ENCODE data around the gene FNIP2.
"Not testable (repeated sequence)": the region's sequence is repeated elsewhere in the genome, so short reads cannot be mapped to it uniquely, and the experiment has no call there.

Gene FNIP2

DNA sequence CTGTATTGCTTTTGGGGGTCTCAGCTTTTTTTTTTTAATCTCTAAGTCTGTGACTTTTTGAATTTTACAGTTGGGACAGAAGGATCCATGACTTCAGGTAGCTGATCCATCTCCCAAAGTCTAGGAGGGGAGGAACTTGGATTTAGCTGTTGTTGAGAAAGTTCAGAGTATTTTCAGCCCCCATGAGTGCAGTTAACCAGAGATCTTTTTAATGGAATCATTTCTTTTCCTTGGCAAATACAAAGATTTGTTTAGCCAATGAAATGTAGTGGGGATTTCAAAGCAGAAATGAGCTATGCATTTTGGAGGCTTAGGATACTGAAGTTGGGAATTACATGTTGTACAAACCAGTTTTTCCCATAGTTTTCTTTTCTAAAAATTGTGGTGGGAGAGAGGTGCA is 18.1 kb downstream of the FNIP2 start:
- Histone ChIP-seq H3K4me3 (ENCODE audit: low read depth in 1 of 2, low read length in 1 of 2) (no peak overlapping the region), H3K4me1 (ENCODE audit: control insufficient read depth in 1 of 2, insufficient read depth in 1 of 2, low read depth in 1 of 2, low read length in 1 of 2) (peaks cover 9 to 18% of the 10 kb centered on the region in 2 experiments), H3K36me3 (no peaks in the 10 kb centered on the region), H3K9me3 (no peaks in the 10 kb centered on the region), H3K27ac (no peak overlapping the region), H3K27me3 (no peaks in the 10 kb centered on the region)
- TF ChIP-seq, protein P1, sequence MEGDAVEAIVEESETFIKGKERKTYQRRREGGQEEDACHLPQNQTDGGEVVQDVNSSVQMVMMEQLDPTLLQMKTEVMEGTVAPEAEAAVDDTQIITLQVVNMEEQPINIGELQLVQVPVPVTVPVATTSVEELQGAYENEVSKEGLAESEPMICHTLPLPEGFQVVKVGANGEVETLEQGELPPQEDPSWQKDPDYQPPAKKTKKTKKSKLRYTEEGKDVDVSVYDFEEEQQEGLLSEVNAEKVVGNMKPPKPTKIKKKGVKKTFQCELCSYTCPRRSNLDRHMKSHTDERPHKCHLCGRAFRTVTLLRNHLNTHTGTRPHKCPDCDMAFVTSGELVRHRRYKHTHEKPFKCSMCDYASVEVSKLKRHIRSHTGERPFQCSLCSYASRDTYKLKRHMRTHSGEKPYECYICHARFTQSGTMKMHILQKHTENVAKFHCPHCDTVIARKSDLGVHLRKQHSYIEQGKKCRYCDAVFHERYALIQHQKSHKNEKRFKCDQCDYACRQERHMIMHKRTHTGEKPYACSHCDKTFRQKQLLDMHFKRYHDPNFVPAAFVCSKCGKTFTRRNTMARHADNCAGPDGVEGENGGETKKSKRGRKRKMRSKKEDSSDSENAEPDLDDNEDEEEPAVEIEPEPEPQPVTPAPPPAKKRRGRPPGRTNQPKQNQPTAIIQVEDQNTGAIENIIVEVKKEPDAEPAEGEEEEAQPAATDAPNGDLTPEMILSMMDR (IDR thresholded peaks at IDR 0.05) = no peak

GRCh38 chr4:158787709-158788475 is 19.1 kb downstream of the FNIP2 start:
- Histone ChIP-seq H3K4me1 (ENCODE audit: control insufficient read depth in 1 of 2, insufficient read depth in 1 of 2, low read depth in 1 of 2, low read length in 1 of 2) (peaks cover 9 to 18% of the 10 kb centered on the region in 2 experiments), H3K9me3 (no peaks in the 10 kb centered on the region), H3K27me3 (no peaks in the 10 kb centered on the region), H3K27ac (no peak overlapping the region), H3K4me3 (ENCODE audit: low read depth in 1 of 2, low read length in 1 of 2) (no peak overlapping the region), H3K36me3 (no peaks in the 10 kb centered on the region)
- TF ChIP-seq, protein P1 (IDR thresholded peaks at IDR 0.05) = no peak

DNA sequence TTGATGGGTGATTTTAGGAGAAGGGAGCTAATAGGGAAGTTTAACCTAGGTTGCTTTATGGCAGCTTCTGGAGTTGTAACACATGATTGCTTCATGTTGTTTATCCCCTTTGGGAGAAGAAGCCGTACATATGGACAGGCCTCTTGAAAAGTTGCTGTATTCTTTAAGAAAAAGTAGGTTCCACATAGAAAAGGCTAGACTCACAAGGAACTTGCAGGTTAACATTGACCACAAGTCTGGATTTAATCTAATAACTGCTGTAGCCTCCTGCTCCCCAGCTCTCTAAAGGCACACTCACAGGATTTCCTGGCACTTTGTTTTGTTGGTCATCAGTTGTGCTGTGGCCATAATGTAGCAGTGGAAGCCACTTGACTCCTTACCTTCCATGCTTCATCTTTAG is 19.7 kb downstream of the FNIP2 start:
- no peak overlapping the region for H3K27ac ChIP-seq
- peaks cover 9 to 18% of the 10 kb centered on the region in 2 experiments for H3K4me1 ChIP-seq (ENCODE audit: control insufficient read depth in 1 of 2, insufficient read depth in 1 of 2, low read depth in 1 of 2, low read length in 1 of 2)
- no peaks in the 10 kb centered on the region for H3K36me3 ChIP-seq
- no peaks in the 10 kb centered on the region for H3K27me3 ChIP-seq
- no peak overlapping the region for H3K4me3 ChIP-seq (ENCODE audit: low read depth in 1 of 2, low read length in 1 of 2)
- no peaks in the 10 kb centered on the region for H3K9me3 ChIP-seq
- TF ChIP-seq, protein P1 (IDR thresholded peaks at IDR 0.05) = no peak

DNA sequence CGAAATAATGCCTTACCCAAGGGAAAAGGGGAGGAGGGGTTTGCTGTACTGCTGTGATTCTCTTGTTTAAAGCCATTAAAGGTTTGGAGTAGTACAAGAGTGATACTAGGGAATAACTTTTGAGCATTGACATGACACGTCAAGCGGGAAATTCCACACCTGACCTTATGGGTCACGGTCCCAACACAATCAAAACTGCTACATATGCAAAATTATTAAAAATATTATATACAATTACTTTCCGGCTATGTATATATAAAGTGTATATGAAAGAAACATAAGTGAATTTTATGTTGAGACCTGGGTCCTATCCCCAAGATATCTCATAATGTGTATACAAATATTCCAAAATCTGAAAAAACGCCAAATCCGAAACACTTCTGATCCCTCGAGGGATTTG is 21.0 kb downstream of the FNIP2 start:
- H3K27me3 ChIP-seq = no peaks in the 10 kb centered on the region
- TF ChIP-seq, protein P1 (IDR thresholded peaks at IDR 0.05) = no peak
- no peaks in the 10 kb centered on the region for H3K9me3 ChIP-seq
- H3K27ac ChIP-seq = no peak overlapping the region
- H3K4me1 ChIP-seq (ENCODE audit: control insufficient read depth in 1 of 2, insufficient read depth in 1 of 2, low read depth in 1 of 2, low read length in 1 of 2) = peaks cover 9 to 11% of the 10 kb centered on the region in 2 experiments
- no peaks in the 10 kb centered on the region for H3K36me3 ChIP-seq
- no peak overlapping the region for H3K4me3 ChIP-seq (ENCODE audit: low read depth in 1 of 2, low read length in 1 of 2)

DNA sequence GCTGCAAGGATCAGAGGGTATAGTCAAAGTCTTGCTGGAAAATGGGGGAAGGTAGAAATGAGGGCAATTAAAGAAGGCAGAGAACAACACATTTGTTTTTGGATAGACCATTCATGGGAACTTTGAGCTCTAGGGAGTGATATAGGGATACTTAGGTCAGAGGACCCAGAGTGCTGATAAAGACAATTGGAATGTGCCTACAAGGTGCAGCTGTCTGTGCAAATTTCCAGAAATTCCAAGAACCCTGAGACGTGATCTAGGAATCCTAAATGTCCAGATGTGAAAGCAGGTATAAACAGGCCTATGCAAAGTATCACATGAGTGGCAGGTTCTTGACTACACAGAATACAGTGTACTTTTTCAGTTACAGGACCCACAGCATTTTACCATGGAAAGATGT is 24.2 kb downstream of the FNIP2 start:
- TF ChIP-seq, protein P1 (IDR thresholded peaks at IDR 0.05) = no peak
- no peaks in the 10 kb centered on the region for H3K9me3 ChIP-seq
- no peaks in the 10 kb centered on the region for H3K36me3 ChIP-seq
- no peaks in the 10 kb centered on the region for H3K27me3 ChIP-seq
- no peak overlapping the region for H3K27ac ChIP-seq
- peaks cover 9% of the 10 kb centered on the region in 2 experiments for H3K4me1 ChIP-seq (ENCODE audit: control insufficient read depth in 1 of 2, insufficient read depth in 1 of 2, low read depth in 1 of 2, low read length in 1 of 2)
- no peak overlapping the region for H3K4me3 ChIP-seq (ENCODE audit: low read depth in 1 of 2, low read length in 1 of 2)

DNA sequence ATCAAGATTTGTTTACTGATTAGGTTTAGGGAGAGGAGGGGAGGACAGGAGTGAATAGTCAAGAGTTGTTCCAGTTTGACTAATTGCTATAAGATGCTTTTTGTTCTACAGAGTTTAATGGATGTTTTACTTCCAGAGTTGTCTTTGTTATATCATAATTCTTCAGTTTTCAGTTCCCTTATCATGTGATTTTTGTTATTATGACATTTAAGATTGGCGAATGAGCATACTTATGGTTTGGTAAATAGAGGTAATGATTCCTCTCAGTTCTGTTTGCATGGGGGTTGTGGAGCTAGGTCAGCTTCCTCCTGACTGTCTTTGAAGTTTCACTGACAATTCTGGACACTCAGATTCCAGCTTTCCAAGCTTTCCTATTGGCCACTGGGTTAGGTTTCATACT is 24.6 kb downstream of the FNIP2 start:
- not testable (repeated sequence) for H3K9me3 ChIP-seq; H3K4me1 ChIP-seq (ENCODE audit: control insufficient read depth in 1 of 2, insufficient read depth in 1 of 2, low read depth in 1 of 2, low read length in 1 of 2); H3K4me3 ChIP-seq (ENCODE audit: low read depth in 1 of 2, low read length in 1 of 2); H3K36me3 ChIP-seq; H3K27ac ChIP-seq; H3K27me3 ChIP-seq

Measured in neutrophil (primary cell).